GM18502 (cell line): ENCODE measurements around the gene CCL15.
"Not testable (repeated sequence)": the region's sequence is repeated elsewhere in the genome, so short reads cannot be mapped to it uniquely, and the experiment has no call there.

Source experiments
- ATAC-seq: cut with Tn5 transposase; IDR thresholded peaks from one replicate; pipeline ENCODE4 v1.9.1; 2021; ENCODE audit warnings: mild to moderate bottlenecking; ENCODE audit not compliant: unreplicated experiment, poor library complexity

CCL15 gene

DNA sequence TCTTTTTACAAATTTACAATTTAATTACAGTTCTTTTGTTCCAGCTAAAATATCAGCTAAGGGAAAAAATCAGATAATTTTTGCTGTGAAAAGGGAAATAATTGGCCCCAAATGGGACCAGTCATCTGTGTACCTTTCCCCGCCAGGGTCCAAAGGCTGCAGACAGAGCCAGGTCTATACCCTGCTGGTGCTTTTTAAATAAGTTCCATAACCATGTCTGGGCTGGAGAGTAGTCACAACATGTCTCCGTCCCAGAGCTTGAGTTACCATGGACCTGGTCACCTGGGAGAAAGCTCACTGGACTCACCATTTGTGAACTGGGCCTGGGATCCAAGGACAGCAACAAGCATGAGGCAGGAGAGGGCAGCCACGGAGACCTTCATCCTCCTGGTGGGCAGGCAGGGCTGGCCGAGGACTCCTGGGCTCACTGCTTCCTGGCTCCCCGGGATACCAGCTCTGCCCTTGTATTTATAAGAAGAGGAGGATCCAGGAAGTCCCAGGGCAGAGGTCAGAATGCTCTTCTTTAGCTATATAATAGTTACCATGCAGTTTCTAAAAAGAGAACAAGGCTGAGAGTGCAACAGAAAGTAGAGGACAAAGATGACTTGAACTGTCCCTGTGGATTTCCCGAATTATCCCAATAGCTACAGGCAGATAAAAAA lies at the start of gene CCL15:
CCL15 (minus strand) TSS at position 444 of the 662 bp plus-strand sequence; CDS start at position 383, 61 bp downstream.
- no peak for ATAC-seq

- no peak for ATAC-seq
These were observed 48.3 kb upstream of the CCL15 start for GRCh38 chr17:36049643-36050042.

DNA sequence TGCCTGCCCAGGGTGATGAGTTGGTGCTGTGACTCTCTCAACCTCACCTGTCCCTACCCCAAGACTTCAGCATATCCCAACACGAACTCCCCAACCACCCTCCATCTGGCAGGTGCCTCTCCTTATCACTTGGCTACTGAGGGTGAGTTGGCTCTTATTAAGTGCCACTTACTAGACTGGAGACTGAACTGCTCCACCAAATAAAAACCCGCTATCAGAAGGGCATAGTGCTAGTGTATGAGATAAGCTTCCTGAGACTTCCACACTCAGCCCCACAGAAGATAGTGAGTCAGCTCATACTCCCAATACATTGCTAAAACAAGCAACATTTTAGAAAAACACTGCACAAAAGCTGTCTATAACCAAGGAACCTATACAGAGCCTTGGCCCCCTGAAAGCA lies 46.7 kb upstream of the CCL15 start:
- no peak for ATAC-seq

DNA sequence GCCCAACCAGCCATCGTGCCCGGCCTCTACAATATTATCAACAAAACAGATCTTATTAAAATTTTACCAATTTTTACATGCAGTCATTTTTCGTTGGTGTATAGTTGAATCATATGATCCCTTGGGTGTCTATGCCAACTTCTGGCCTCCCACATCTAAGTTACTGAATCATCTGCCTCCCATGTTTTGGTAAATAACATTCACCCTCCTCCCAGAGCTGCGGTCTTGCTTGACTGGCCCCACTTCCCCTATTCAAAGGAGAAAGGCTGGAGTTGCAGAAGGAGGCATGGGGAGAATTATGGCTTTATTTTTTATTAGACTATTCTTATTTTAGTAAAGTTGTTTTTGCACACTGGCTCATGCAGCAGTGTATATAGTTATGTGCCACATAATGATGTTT lies 34.9 kb upstream of the CCL15 start:
- no peak for ATAC-seq

DNA sequence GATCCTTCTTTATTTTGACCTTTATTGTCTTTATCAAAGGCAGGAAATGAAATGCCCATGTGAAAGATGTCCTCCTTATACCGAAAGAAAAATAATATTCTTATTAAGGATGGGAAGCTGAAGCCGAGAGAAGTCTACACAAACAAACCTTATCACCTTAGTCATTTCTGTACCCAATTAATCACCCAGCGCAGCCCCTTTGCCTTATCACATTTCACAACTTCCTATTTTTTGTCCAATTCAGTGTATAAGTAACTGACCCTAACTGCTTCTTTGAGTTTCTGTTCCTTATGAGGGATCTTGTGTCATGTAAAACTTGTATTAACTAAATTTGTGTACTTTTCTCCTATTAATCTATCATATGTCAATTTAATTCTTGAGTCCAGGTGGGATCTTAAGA lies 32.8 kb upstream of the CCL15 start:
- ATAC-seq: no peak

DNA sequence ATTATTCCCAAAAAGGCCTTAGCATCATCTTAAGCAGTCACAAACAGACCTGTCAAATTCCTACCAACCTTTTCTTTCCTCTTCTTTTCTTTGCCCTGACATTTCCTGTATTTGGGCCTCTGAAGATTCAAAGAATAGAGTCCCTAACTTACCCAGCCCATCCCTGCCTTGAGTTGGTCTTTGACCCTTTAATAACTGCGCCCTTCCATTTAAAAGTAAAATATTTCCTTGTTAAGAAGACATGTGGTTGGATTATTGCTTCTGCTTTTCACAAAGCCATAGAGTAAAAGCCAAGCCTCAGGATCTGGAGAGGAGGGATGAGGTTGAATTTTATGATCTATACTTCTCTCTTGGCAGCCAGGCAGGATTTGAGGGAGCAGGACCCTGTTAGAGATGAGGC lies 29.6 kb upstream of the CCL15 start:
- no peak for ATAC-seq

DNA sequence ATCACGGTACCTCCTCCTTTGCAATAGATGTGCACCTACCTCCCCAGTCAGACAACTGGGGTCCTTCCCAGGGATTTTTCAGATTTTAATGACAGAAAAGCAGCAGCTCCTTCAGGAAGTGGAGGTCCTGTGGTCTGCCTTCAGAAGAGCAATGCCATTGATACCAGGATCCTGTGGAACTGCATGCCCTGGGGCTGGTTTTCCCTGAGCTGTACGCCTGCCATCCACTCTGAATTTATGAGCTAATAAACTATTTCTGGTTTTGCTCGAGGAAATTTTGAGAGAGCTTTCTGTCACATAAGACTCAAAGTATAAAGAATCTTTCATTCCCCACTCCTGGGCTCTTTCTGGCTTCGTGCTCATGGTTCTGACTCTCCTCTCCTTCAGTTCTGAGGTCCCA lies 26.4 kb upstream of the CCL15 start:
- no peak for ATAC-seq

DNA sequence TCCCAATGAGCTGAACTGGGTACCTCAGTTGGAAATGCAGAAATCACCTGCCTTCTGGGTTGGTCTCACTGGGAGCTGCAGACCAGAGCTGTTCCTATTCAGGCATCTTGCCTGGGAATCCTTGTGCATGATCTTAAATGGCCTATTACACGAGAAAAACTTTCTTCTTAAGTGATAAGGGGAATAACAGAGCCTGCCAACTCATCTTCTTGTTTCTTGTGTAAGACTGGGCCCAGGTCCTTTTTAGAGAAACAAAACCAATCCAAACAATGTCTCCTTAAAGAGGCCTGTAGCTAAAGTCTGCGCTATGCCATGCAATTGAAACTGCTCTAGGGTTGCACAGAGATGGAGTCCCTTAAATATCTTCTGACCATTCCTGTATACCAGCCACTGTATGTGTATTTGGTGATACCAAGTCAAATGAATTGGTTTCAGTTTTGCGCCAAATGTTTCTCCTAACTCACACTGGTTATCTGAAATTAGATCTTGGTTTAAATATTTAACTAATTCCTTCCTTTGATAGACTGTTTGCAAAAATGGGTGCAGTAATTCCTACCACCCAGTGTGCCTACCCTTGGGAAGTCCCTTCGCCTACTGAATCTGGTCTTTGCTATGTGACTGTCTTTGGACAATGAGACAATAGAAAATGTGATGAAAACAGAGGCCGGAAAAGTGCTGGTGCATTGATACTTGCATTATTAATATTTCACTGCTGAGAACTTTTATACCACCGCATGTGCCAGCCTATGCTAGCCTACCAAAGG lies 22.9 kb upstream of the CCL15 start:
- ATAC-seq: no peak

DNA sequence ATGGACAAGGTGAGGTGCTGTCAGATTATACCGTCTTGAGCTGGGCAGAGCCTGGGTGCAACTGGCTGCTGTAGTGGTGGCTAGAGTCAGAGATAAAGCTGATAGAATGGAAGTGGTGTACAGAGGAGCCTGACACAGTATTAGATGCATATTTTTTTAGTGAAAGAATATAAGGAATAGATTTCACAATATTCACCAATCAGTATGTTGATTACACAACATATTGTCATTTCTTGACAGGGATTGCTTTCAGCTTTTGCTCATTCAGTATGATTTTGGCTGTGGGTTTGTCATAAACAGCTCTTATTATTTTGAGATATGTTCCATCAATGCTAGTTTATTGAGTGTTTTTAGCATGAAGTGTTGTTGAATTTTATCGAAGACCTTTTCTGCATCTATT lies 18.1 kb upstream of the CCL15 start:
- no peak for ATAC-seq

DNA sequence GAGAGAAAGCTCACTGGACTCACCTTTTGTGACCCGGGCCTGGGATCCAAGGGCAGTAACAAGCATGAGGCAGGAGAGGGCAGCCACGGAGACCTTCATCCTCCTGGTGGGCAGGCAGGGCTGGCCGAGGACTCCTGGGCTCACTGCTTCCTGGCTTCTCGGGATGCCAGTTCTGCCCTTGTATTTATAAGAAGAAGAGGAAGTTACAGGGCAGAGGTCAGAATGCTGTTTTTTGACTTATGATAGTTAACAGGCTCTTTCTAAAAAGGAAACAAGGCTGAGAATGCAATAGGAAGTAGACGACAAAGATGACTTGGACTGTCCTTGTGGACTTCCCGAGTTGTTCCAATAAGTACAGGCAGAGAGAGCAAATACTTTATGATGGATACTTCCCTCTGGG lies 16.4 kb upstream of the CCL15 start, which contains the start of gene CCL23:
CCL23 (minus strand) TSS at position 174 of the 400 bp plus-strand sequence; CDS start at position 99, 75 bp downstream.
- ATAC-seq: no peak

DNA sequence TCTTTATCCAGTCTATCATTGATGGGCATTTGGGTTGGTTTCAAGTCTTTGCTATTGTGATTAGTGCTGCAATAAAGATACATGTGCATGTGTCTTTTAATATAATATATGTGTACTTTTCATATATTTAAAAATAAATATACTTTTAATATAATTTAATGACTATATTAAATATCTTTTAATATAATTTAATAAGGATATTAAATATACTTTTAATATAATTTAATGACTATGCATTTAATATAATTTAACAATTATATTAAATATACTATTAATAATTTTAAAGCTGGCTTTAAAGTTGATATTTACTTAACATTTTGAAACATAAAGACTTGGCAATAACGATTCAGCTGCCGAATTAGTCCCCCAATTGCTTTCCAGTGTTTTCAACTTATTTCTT lies 15.2 kb upstream of the CCL15 start:
- no peak for ATAC-seq

GRCh38 chr17:36015895-36016294 lies 14.5 kb upstream of the CCL15 start:
- not testable (repeated sequence) for ATAC-seq

GRCh38 chr17:36014946-36015345 lies 13.6 kb upstream of the CCL15 start:
- no peak for ATAC-seq

DNA sequence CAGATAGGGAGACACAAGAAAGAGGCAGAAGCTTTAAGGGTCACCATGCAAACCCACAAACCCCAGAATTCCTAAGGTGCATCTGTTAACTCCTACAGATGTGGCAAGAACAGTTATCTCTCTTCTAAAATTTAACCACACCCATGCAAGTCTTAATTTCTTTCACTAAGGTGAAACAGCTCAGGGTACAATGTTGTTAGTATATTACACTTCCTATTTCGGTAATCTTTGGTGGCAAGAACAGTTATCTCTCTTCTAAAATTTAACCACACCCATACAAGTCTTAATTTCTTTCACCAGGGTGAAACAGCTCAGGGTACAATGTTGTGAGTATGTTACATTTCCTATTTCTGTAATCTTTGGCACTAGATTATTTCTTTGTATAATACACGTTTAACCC lies 9.8 kb upstream of the CCL15 start:
- no peak for ATAC-seq

- ATAC-seq: no peak
These were observed 7.8 kb upstream of the CCL15 start for GRCh38 chr17:36008998-36009665.

DNA sequence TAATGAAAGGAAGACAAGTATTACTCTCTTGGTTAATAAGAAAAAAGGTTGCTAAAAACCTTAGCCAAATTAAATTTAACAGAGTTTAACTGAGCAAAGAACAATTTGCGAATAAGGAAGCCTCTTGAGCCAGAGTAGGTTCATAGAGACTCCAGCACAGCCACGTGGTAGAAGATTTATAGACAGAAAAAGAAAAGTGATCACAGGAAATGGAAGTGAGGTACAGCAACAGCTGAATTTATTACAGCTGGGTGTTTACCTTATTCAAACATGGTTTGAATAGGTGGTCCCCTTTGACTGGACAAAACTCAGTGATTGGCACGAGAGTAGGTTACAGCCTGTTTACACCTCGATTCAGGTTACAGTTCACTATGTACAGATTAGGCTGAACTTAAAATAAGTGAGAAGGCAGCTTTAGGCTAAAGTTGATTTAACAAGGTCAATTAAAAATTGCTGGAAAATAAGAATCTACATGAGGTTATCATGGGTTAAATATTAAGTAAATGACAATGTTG lies 3.3 kb upstream of the CCL15 start:
- no peak for ATAC-seq

DNA sequence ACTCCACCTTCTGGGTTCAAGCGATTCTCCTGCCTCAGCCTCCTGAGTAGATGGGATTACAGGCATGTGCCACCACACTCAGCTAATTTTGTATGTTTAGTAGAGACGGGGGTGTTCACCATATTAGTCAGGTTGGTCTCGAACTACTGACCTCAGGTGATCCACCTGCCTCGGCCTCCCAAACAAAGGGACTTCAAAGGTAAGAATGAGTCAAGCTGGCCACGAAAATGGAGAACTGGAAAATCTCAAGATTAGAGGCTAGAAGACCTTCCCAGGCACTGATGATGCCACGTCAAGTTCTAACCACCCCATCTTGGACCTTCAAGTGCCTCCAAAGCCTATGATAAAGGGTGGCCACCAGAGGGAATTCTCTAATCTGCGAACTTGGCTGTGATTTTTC lies 1.3 kb upstream of the CCL15 start:
- no peak for ATAC-seq

DNA sequence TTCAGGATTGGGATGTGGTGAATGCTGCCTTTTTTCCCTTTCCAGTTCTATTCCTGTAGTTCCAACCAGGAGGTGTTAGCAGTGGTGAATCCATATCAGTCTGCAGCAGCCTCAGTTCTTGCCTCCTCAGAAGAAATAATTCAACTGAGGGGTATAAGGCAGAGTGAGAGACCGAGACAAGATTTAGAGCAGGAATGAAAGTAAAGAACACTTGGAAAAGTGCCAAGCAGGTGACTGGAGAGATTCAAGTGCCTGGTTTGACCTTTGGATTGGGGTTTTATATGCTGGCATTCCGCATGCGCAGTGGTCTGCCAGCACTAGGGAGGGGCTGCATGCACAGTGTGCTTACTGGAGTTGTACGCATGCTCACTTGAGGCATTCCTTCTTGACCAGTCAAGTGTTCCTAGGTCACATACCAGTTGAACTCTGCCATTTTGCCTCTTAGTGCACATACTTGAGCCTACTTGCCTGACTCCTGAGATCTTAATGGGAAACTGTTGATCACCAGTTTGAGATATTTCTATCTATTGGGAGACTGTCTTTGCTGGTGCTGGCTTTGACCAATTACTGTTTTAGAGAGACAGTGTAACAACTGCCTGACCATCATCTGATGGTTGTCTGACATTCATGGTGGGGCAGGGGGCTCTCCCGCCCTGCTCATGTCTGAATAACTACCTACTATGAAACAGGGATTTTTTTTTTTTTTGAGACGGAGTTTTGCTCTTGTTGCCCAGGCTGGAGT lies 680 bp upstream of the CCL15 start:
- no peak for ATAC-seq

DNA sequence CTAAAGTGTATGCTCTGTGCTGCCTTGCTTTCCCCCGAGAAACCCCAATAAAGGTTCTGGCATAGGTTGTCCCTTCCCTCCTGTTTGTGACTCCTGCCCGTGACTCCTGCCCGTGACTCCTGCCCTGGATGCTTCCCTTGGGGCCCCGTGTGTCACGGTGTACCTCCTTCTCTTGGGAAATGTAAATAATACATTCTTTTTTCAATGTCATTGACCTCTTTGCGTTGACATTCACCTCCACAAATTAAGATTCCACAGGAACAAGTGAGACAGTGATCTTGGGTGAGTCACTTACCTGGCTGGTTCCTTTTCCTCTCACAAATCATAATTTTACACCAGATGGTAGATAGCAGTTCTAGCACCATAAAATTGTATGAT lies 632 bp downstream of the CCL15 start:
- no peak for ATAC-seq

GRCh38 chr17:35998756-35999155 lies 2.6 kb downstream of the CCL15 start:
- no peak for ATAC-seq
